ENCODE data around the gene SORD. TPM values are rescaled to one million over a fixed set of nuclear protein-coding genes. Genes with fewer than 3 reads are reported as not detected.
"Not testable (repeated sequence)": the region's sequence is repeated elsewhere in the genome, so short reads cannot be mapped to it uniquely, and the experiment has no call there.

Gene SORD
- total RNA-seq, 1 donor from 2014 or later: 54.8 TPM

DNA sequence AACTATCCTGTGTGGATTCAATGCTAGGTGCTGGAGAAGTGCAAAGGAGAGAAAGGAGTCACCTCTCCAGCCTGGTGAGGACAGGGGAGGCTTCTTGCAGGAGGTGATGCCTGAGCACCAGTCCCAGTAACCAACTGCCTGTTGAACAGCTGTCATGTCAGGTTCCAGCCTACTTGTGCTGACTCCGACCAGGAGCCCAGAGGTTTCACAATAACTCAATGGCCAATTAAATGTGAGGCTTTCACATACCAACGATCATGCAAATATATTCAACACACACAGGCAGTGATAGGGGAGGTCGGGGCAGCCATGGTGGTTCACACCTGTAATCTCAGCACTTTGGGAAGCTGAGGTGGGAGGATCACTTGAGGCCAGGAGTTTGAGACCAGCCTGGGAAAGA lies 7.7 kb downstream of the SORD start:
- H3K4me1 Mint-ChIP-seq: peaks cover 20% of the 10 kb centered on the region
- H3K4me3 Mint-ChIP-seq: no peak overlapping the region
- peaks cover 37% of the 10 kb centered on the region for H3K36me3 Mint-ChIP-seq (ENCODE audit: low read depth)
- DNase-seq (ENCODE audit: low read depth, low spot score): no peak
- H3K9me3 Mint-ChIP-seq: peaks cover 4% of the 10 kb centered on the region
- H3K27me3 Mint-ChIP-seq (ENCODE audit: low read depth): no peaks in the 10 kb centered on the region
- TF ChIP-seq CTCF (conservative IDR thresholded peaks at IDR 0.05): no peak
- H3K27ac Mint-ChIP-seq (ENCODE audit: unreplicated experiment): no peak overlapping the region

GRCh38 chr15:45031522-45032028 lies 8.6 kb downstream of the SORD start:
- not testable (repeated sequence) for H3K9me3 Mint-ChIP-seq; DNase-seq (ENCODE audit: low read depth, low spot score); H3K27ac Mint-ChIP-seq (ENCODE audit: unreplicated experiment); H3K27me3 Mint-ChIP-seq (ENCODE audit: low read depth); H3K4me3 Mint-ChIP-seq
- Mint-ChIP-seq H3K36me3 (ENCODE audit: low read depth) (peaks cover 38% of the 10 kb centered on the region), H3K4me1 (peaks cover 11% of the 10 kb centered on the region)

- H3K27me3 Mint-ChIP-seq (ENCODE audit: low read depth); H3K9me3 Mint-ChIP-seq; H3K4me1 Mint-ChIP-seq; DNase-seq (ENCODE audit: low read depth, low spot score); H3K27ac Mint-ChIP-seq (ENCODE audit: unreplicated experiment); H3K4me3 Mint-ChIP-seq: not testable (repeated sequence)
- H3K36me3 Mint-ChIP-seq (ENCODE audit: low read depth): peaks cover 35% of the 10 kb centered on the region
Observed at GRCh38 chr15:45032501-45032900, 9.5 kb downstream of the SORD start.

DNA sequence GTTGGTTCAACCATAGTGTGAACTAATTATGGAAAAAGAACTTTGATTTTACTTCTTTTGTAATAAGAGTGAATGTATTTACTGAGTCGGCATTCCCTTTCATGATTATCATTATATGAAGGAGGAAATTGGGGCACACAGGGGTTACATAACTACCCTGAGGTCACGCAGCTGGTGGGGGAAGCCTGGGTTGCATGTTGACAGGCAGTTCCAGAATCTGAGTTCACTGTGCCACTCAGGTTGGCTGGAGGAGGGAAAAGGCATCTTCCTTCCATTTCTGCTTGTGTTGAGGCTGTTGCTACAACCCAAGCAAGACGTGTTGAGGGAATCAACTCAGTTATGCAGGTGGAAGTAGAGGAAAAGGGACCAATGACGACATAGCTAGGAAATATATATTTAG lies 11.1 kb downstream of the SORD start:
- H3K9me3 Mint-ChIP-seq; H3K4me3 Mint-ChIP-seq; DNase-seq (ENCODE audit: low read depth, low spot score); H3K27ac Mint-ChIP-seq (ENCODE audit: unreplicated experiment); H3K4me1 Mint-ChIP-seq; H3K27me3 Mint-ChIP-seq (ENCODE audit: low read depth): not testable (repeated sequence)
- peaks cover 29% of the 10 kb centered on the region for H3K36me3 Mint-ChIP-seq (ENCODE audit: low read depth)

- not testable (repeated sequence) for H3K27ac Mint-ChIP-seq (ENCODE audit: unreplicated experiment); H3K9me3 Mint-ChIP-seq; H3K4me3 Mint-ChIP-seq; H3K27me3 Mint-ChIP-seq (ENCODE audit: low read depth); DNase-seq (ENCODE audit: low read depth, low spot score); H3K4me1 Mint-ChIP-seq
- peaks cover 22% of the 10 kb centered on the region for H3K36me3 Mint-ChIP-seq (ENCODE audit: low read depth)
Observed at GRCh38 chr15:45034600-45035375, 11.8 kb downstream of the SORD start.

DNA sequence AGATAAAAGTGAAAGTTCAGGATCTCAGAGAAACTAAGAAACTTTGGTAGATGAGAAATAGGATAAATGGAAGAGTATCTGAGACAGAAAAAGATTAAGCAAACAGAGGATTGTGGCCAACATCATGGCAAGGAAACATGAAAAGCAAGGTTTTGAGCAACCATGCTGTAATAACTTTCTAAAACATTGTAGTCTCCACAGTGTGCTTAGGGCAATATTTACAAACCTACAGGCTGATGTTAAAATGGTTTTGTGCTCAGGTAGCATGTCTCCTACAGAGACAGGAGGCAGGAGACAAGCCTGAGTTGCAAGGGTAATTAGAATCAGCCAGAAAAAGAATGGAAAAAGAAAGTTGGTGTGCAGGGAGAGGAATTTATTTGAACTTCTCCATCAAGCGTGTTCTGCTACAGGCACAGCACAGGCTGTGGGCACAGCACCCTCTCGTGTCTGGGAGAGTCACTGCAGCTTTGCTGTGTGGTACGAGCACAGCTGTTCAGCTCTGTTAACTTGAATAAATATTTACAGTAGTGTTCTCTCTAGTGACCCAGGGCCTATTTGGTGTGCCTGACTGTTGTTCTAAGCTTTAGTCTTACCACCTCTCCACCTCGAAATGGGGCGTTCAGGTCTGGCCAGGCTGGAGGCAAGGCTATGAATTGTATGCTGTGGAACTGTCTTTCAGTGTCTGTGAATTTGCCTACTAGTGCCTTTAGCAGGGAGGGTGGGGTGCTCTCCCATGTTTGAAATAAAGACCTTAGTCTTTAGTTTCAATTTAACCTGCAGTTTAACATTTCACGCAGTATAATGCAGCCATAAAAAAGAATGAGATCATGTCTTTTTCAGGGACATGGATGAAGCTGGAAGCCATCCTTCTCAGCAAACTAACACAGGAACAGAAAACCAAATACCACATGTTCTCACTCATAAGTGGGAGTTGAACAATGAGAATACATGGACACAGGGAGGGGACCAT lies 14.1 kb downstream of the SORD start:
- H3K27ac Mint-ChIP-seq (ENCODE audit: unreplicated experiment); H3K9me3 Mint-ChIP-seq: not testable (repeated sequence)
- peak; percentile 55 for DNase-seq (ENCODE audit: low read depth, low spot score)

More for the DNA sequence above, 14.1 kb downstream of the SORD start:
- H3K27me3 Mint-ChIP-seq (ENCODE audit: low read depth); H3K4me1 Mint-ChIP-seq; H3K36me3 Mint-ChIP-seq (ENCODE audit: low read depth); H3K4me3 Mint-ChIP-seq: not testable (repeated sequence)
- TF ChIP-seq CTCF (conservative IDR thresholded peaks at IDR 0.05): peak; percentile 84
